Mammary epithelial cell (primary cell): Measurements from ENCODE around the gene DR1.

ENCODE experiments used
- CTCF ChIP-seq, 2 donors: IDR thresholded peaks in 1 of 2; conservative IDR thresholded peaks in 1 of 2; 2 replicates each; pipeline ENCODE4 v1.5.1; 2011 to 2012; ENCODE audit warnings: inconsistent platforms in 2 of 2, low read length in 2 of 2, mild to moderate bottlenecking in 2 of 2, control low read depth in 1 of 2, low read depth in 1 of 2; ENCODE audit not compliant: insufficient read depth in 1 of 2; ENCODE audit errors: extremely low read depth in 1 of 2
- EZH2 ChIP-seq: IDR thresholded peaks from 2 replicates; pipeline ENCODE4 v1.6.1; 2012; ENCODE audit warnings: low read length, inconsistent platforms, borderline replicate concordance

DNA sequence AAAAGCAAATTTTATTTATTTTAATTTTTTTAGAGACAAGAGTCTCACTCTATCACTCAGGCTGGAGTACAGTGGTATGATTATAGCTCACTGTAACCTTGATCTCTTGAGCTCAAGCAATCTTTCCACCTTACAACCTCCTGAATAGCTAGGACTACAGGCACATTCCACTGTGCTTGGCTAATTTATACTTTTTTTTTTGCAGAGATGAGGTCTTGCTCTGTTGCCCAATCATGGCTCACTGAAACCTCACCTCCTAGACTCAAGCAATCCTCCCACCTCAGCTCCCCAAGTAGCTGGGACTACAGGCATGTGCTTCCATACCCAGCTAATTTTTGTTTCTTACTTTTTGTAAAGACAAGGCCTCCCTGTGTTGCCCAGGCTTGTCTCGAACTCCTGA is 49.5 kb downstream of the DR1 start:
- TF ChIP-seq CTCF (conservative IDR thresholded peaks at IDR 0.05 in 1 of 2, IDR thresholded peaks at IDR 0.05 in 1 of 2; ENCODE audit: extremely low read depth in 1 of 2, insufficient read depth in 1 of 2, low read depth in 1 of 2, low read length in 2 of 2) (no peak), EZH2 (no peak)
